Endometrial microvascular endothelial cells (primary cell): ENCODE data around the gene CAPN11. TPM values are rescaled to one million over a fixed set of nuclear protein-coding genes. Genes with fewer than 3 reads are reported as not detected.

Experiments
- in situ Hi-C: cut with HindIII; loops from 2 replicates; pipeline ENCODE4 v1.10.0; 2017; ENCODE audit warnings: low sequenced_read_pairs, low pct_unique_long_range_greater_than_20kb; ENCODE audit errors: inconsistent ontology term
- total RNA-seq: library from RNA; depleted of rRNA; stranded (reverse); fragments of >200 nt; gene quantifications from one replicate; pipeline ENCODE4 v1.2.3, GENCODE V29; 2015; ENCODE audit errors: inconsistent ontology term

CAPN11 gene
- total RNA-seq, 1 donor from 2014 or later, result 3.8 TPM

- in situ Hi-C loops, result no loop called here
These were observed 62.8 kb downstream of the CAPN11 start for GRCh38 chr6:44221291-44221960.

DNA sequence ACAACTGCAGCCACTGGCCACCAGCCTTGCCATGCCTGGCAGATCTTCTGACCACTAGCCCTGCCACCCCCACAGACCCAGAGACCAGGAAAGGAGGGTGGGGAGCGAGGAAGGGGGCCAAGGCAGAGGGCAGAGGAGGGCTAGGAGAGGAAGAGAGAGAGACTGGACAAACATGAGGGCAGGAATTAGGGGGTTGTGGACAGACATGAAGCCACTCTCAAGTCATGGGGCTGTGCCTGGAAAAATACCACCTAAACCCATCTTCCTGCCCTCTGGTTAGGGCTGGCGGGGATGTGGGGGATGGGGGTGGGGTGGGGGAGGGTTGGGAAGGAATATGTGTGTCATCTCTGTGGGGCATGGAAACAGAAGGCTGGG is 63.3 kb downstream of the CAPN11 start:
- in situ Hi-C loops, result no loop called here

DNA sequence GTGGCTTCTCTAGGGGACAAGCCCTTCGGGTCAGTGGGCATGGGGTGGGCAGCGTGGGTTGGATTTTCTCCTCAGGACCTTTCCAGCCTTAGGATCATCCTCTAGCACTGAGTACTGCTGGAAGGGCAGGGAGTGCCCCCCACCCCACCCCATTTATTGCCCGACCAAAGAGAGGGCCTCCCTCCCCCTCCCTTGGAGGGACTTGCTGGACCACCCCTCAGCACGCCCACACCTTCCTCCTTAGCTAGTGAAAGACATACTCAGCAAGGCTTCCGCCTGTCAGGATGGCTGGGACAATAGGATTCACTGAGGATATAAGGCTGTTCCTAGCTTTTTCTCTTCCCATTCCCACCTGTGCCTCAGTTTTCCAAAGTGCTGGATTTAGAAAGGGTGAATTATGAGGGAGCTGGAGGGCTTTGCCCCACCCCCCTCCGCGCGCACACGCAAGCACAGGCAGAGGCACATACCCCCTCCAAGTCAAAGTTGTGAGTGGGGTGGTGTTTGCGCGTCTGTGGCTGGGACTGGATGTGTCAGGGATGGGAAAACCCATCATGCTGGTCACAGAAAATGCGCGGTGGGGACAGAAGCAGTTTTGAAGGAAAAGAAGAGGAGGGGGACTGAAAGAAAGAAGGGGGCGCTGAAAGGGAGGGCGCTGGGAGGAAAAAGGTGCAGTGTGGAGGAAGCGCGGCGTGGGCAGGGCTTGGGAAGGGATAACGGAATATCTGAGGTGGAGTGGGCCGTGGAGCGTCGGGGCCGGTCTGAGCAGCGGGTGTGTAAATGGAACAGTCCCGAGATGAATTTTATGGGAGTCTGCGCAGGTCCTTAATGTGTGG is 64.1 kb downstream of the CAPN11 start:
- in situ Hi-C loops, result no loop called here

DNA sequence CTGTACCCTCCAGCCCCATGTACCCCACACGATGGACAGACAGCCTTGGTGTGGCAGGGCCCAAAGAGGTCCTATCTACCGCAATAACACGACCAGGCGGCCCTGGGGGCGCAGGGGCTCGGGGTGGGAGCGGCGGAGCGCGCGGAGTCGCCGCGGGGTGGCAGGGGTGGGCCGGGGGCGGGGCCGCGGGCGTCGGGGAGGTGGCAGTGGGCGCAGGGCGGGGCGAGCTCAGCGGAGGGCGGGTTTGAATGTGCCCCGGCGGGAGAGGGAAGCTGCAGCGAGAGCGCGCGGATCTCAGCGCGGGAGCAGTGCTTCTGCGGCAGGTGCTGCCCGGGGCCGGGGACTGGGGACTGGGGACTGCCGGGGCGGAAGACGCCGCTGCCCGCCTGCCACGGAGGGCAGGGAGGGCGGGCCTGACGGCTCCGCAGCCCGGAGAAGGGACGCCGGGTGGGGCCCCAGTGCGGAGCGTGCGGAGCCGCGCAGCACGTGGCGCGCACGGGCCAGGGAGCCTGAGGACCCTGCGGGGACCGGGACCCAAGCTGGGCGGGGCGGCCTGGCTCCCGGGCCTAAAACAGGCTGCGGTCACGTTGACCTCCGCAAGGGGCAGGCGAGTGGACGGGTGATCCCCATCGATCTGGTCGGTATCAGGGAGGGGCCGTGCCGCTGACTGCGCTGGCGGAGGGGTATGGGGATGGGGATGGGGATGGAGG is 64.9 kb downstream of the CAPN11 start, which contains the start of gene SLC29A1:
SLC29A1 (plus strand) TSS at position 277 of the 710 bp plus-strand sequence. CDS start 3,719 bp downstream, outside the sequence.
- in situ Hi-C loops, result no loop called here

- in situ Hi-C loops, result no loop called here
These were observed 65.7 kb downstream of the CAPN11 start for GRCh38 chr6:44224029-44224964.

DNA sequence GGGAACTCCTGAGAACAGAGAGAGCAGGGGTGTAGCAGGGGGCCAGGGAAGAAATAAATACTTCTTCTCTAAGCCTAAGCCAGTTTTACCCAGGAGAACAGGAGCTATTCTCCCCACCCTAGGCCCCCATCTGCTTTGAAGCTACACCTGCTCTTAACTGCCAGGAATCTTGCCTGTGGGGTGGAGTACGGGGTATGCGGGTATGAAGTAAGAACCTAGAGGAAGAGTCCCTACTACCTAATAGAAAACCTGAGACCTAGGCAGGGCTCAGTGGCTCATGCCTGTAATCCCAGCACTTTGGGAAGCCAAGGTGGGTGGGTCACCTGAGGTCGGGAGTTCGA is 66.3 kb downstream of the CAPN11 start:
- in situ Hi-C loops, result no loop called here

- in situ Hi-C loops, result no loop called here
These were observed 67.1 kb downstream of the CAPN11 start for GRCh38 chr6:44225579-44226325.

DNA sequence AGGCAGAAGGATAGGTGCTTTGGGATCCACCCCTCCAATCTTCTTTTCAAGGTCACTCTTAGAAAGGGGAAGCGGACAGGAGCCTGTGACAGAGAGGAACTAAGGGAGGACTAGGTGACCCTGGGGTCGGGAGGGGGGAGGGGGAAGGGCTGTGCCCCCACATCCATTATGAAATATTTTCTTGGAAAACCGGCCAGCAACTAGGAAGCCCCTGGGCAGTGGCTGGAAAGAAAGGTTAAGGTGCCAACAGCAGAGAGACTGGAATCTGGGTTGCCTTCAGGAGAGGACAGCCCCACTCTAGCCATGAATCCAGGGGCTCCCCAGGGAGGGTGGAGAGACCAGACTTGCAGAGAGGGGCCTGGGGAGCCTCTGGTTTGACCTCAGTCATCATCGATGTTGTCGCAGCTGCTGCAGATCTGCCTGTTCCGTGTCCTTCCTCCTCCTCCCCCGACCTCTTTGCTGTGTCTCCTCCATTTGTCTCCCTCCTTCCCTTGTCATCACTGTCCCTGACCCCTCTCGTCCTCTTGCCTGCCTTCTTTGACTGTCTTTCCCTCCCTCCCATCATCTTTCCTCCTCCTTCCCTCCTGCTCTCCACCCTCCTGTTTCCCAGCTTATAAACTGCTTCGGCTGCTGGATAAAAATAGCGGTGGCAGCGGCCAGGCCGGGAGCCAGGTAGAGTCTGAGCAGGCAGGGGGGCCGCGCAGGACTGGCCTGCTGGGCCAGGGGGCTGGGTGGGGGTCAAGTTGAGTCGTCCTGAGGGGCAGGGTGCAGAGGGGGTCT is 67.9 kb downstream of the CAPN11 start:
- in situ Hi-C loops, result no loop called here

- in situ Hi-C loops, result no loop called here
These were observed 68.7 kb downstream of the CAPN11 start for GRCh38 chr6:44227148-44227793.

GRCh38 chr6:44228031-44228430 is 69.4 kb downstream of the CAPN11 start:
- in situ Hi-C loops, result no loop called here

GRCh38 chr6:44228433-44228832 is 69.8 kb downstream of the CAPN11 start:
- in situ Hi-C loops, result no loop called here

DNA sequence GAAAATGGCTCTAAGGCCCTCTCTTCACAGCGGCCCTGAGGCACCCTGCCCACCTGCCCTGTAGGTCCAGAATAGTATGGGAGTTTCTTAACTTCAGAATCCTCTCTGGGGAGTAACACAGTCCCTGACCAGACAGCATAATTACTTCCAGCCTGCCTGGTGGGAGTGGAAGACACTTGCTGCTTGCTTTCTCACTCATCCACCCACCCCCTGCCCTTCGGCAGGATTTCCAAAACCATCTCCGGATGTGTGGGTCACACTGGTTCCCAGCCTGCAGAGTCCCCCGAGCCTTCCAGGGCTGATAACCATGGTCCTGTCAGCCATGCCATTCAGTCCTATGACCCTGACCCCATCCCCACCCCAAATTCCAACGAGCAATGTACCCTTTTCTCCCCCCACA is 70.2 kb downstream of the CAPN11 start:
- in situ Hi-C loops, result no loop called here

- in situ Hi-C loops, result loop anchor here (10.0 kb wide), 1 partner anchor 125 kb away; no protein-coding TSS in a partner anchor
These were observed 70.9 kb downstream of the CAPN11 start for GRCh38 chr6:44229376-44230033.

DNA sequence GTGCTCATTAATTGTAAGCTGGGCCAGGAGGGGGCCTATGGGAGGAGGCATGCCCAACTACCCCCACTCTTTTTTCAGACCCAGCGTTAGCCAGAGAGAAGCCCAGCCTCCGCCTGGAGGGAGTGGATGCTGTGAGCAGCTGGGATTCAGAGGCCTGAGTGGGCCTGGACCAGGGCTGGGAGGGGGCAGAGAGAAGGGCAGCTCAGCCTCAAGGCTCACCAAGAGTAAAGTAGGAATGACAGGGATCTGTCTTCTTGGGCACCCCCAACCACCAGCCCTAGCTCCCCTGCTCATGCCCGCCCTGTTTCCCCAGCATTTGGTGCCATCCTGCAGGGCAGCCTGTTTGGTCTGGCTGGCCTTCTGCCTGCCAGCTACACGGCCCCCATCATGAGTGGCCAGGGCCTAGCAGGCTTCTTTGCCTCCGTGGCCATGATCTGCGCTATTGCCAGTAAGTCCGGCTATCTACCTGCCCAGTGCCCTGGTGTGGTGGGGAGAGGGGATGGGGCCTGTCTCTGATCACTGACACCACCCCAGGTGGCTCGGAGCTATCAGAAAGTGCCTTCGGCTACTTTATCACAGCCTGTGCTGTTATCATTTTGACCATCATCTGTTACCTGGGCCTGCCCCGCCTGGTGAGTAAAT is 71.5 kb downstream of the CAPN11 start:
- in situ Hi-C loops, result loop anchor here (10.0 kb wide), 1 partner anchor 125 kb away; no protein-coding TSS in a partner anchor

GRCh38 chr6:44231426-44231825 is 72.8 kb downstream of the CAPN11 start:
- in situ Hi-C loops, result loop anchor here (10.0 kb wide), 1 partner anchor 127 kb away; no protein-coding TSS in a partner anchor
